Panc1 (cell line): Measurements from ENCODE around the gene SLC9A2.

ENCODE experiments used
- POLR2AphosphoS5 ChIP-seq: IDR thresholded peaks from 2 replicates; pipeline ENCODE4 v1.6.1; 2012; ENCODE audit warnings: mild to moderate bottlenecking, low read depth, low read length, moderate library complexity
- SIN3A ChIP-seq: IDR thresholded peaks from 2 replicates; pipeline ENCODE4 v1.6.1; 2012; ENCODE audit warnings: low read depth, mild to moderate bottlenecking, low read length, moderate library complexity, borderline replicate concordance; ENCODE audit not compliant: insufficient read depth
- TF ChIP-seq, protein P1 (sequence below): fragments of 450-650 bp; IDR thresholded peaks from 2 replicates; pipeline ENCODE4 v1.5.1; 2017; ENCODE audit warnings: mild to moderate bottlenecking
- TF ChIP-seq, protein P2 (sequence below), 2 experiments: IDR thresholded peaks; 2 replicates each; pipeline ENCODE4 v1.6.1; 2011 to 2012; ENCODE audit warnings: low read depth in 2 of 2, control low read depth in 1 of 2, low read length in 1 of 2, mild to moderate bottlenecking in 1 of 2, moderate library complexity in 1 of 2; ENCODE audit not compliant: insufficient read depth in 1 of 2

DNA sequence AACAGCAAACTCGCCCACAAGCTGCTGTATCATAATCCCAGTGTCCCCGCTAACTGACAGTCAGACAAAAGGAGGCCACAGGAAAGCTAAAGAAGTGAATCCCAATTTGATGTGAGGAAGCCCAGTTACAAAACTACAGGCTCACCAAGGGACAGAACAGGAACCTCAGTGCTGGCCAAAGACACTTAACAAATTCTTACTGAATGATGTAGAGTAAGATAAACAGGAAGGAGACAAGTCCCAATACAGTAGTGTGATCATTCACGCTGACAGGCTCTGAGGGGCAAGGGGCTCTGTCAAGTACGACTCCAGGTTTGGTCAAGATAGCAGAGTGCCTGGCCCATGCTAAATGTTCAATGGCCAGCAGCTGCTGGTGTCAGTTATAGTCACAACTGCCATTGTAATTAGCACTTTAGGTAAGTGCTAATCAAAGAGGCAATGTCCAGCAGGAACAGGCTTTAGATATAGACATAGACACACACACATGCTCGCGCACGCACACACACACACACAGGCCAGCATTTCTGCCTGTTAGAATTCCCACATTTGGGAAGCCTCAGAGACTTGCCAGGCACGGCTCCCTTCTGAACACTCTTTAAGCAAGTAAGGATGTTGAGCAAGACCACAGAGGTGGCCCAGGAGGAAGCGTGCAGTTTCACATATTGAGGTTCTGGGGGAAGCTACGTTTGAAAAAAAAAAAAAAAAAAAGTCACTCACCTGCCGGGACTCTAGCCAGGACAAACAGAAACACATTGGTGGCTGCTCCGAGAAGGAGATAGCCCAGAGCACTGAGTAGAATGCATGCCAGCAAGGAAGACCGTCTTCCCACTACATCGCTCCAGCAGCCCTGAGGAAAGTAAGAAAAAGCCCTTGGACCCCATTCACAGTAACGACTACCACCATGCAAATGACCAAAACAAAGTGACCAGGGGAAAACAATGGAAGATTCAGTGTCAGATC, 107.1 kb downstream of the SLC9A2 start:
- TF ChIP-seq, protein P1, sequence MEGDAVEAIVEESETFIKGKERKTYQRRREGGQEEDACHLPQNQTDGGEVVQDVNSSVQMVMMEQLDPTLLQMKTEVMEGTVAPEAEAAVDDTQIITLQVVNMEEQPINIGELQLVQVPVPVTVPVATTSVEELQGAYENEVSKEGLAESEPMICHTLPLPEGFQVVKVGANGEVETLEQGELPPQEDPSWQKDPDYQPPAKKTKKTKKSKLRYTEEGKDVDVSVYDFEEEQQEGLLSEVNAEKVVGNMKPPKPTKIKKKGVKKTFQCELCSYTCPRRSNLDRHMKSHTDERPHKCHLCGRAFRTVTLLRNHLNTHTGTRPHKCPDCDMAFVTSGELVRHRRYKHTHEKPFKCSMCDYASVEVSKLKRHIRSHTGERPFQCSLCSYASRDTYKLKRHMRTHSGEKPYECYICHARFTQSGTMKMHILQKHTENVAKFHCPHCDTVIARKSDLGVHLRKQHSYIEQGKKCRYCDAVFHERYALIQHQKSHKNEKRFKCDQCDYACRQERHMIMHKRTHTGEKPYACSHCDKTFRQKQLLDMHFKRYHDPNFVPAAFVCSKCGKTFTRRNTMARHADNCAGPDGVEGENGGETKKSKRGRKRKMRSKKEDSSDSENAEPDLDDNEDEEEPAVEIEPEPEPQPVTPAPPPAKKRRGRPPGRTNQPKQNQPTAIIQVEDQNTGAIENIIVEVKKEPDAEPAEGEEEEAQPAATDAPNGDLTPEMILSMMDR = no peak
- TF ChIP-seq POLR2AphosphoS5 = no peak
- TF ChIP-seq SIN3A = no peak
- TF ChIP-seq, protein P2, sequence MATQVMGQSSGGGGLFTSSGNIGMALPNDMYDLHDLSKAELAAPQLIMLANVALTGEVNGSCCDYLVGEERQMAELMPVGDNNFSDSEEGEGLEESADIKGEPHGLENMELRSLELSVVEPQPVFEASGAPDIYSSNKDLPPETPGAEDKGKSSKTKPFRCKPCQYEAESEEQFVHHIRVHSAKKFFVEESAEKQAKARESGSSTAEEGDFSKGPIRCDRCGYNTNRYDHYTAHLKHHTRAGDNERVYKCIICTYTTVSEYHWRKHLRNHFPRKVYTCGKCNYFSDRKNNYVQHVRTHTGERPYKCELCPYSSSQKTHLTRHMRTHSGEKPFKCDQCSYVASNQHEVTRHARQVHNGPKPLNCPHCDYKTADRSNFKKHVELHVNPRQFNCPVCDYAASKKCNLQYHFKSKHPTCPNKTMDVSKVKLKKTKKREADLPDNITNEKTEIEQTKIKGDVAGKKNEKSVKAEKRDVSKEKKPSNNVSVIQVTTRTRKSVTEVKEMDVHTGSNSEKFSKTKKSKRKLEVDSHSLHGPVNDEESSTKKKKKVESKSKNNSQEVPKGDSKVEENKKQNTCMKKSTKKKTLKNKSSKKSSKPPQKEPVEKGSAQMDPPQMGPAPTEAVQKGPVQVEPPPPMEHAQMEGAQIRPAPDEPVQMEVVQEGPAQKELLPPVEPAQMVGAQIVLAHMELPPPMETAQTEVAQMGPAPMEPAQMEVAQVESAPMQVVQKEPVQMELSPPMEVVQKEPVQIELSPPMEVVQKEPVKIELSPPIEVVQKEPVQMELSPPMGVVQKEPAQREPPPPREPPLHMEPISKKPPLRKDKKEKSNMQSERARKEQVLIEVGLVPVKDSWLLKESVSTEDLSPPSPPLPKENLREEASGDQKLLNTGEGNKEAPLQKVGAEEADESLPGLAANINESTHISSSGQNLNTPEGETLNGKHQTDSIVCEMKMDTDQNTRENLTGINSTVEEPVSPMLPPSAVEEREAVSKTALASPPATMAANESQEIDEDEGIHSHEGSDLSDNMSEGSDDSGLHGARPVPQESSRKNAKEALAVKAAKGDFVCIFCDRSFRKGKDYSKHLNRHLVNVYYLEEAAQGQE (IDR thresholded peaks at IDR 0.05; ENCODE audit: insufficient read depth in 1 of 2, low read depth in 2 of 2, low read length in 1 of 2) = no peak
